SK-N-MC (cell line): Measurements from ENCODE around the gene STK17B.

Experiments used
- EZH2 ChIP-seq: fragments of 200-600 bp; sonication (generic); IDR thresholded peaks from one replicate; pipeline ENCODE4 v1.6.1; 2017; ENCODE audit warnings: antibody characterized with exemption
- POLR2AphosphoS5 ChIP-seq: IDR thresholded peaks from 2 replicates; pipeline ENCODE4 v1.6.1; 2012; ENCODE audit warnings: mild to moderate bottlenecking, low read depth, low read length, borderline replicate concordance

GRCh38 chr2:196145256-196145655 is 26.1 kb downstream of the STK17B start:
- TF ChIP-seq POLR2AphosphoS5 (no peak), EZH2 (no peak)
